Fibroblast of gingiva (primary cell): ENCODE measurements around the gene SHISA9.

ENCODE experiments used
- DNase-seq: peaks from one replicate; pipeline ENCODE4 v3.0.0-alpha.2; 2011; ENCODE audit warnings: low read depth

SHISA9 gene

DNA sequence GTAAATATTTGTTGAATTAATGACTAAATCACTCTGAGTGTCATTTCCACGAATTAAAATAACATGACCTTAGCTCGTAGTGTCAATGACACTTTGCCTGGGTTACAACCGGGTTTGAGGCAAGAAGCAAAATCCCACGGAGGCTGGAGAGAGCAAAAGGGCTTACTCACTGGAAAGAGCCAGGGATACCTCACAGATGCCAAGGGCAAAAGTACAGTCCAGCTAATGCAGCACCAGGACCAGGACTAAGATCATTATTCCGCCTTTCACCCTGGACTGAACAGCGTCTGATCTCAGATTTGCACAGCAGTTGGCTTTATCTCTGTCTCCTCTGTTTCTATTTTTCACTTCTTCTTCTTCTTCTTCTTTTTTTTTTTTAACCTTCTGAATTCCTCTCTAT lies 175.5 kb downstream of the SHISA9 start:
- DNase-seq, result no peak

DNA sequence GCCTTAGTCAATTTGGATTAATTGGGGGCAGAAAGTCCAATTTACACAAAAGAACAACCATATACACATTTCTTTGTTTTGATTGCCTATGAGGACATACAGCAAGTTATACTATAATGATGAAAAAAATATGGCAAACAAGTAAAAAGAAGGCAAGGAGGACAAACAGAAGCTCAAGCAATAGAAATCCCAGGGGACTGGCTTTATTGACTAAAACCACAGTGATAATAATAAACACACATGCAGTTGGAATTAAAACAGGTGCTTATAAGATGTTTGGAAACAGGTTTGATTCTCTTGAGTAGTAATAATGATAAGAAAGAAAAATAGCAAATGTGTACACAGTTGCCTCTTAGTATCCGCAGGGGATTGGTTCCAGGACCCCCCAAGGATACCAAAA lies 176.4 kb downstream of the SHISA9 start:
- no peak for DNase-seq

DNA sequence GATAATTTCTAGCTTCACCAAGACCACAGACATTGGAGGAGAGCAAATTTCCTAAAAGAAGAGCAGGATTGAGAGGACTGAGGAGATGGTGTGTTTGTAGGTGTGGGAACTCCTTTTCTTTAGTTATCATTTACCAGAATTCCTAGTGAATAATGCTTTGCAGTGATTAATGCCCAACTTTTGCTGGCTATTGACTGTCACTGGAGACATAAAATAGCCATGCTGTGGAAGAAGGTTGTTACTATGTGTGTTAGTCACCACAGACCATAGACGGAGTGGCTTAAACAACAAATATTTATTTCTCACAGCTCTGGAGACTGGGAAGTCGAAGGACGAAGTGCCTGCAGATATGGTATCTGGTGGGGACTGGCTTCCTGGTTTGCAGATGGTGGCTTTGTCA lies 179.1 kb downstream of the SHISA9 start:
- DNase-seq, result no peak

DNA sequence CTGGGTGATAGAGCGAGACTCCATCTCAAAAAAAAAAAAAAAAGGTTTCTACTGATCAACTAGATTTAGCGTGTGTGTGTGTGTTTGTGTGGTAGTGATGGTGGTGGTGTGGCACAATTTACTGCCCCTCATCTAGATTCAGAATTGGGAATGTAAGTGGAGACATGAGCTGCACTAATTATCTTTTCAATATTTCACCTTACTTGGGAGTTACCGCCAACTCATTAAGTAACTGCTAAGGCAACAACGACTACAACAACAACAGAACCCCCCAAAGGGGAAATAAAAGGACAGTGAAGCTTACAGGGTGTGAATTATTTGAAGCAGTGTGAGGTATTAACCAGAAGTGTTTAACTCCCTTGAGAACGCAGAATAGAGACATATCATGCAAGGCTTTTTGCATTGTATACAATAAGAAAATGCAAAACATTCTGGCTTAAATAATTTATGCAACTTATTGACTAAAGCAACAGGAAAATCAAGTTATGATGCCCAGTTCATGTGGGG lies 180.5 kb downstream of the SHISA9 start:
- no peak for DNase-seq

DNA sequence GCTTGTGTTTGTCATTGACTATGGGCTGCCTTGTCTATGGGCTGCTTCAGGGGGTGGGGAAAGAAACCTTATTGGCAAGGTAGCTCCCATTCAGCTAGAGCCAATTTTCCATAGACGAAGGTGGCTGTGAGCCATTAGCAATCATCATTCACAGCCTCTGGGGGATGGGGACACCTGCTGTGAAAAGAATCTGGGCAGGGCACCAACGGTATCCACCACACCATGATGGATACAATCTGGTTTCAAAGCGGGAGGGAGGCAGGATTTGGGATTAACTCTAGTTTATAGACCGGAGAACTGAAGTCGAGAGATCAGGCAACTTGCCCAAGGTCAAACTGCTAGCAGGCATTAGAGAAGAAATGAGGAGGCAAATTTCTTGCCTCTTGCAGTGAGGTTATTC lies 182.3 kb downstream of the SHISA9 start:
- DNase-seq, result no peak

DNA sequence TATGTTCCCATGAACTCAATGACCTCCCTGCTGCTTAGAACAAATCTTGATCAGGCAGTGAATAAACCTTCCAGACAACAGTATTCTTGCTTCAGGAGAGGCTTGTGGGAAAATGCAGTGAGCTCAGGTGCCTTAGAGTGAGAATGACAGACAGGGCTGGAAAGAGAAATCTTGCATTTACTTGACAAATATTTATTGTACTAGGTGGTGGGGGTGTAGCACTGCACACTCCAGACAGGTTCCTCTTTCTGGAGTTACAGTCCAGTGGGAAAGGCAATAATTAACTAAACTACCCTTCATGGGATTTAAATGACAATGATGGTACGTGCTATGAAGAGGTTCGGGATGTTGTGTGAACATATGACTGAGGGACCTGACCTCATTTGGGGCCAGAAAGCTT lies 182.9 kb downstream of the SHISA9 start:
- DNase-seq, result no peak

DNA sequence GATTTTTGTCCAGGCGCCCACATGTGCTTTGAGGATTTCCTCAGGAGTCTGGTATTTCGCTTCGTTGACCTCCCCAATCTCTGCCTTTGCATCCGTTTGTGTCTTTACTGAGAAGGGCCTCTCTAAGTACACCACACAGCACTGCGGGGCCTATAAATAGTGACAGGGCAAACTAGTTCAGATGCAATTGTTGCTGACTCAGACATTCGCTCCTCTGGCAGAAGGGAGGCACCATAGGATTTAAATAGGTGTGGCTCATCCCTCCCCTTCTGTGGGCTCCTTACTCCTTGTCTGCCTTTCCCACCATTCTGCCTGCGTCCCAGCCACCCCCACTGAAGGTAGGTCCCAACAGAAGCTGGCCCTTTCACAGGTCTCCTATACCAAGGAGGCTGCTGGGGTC lies 192.3 kb downstream of the SHISA9 start:
- DNase-seq, result no peak

DNA sequence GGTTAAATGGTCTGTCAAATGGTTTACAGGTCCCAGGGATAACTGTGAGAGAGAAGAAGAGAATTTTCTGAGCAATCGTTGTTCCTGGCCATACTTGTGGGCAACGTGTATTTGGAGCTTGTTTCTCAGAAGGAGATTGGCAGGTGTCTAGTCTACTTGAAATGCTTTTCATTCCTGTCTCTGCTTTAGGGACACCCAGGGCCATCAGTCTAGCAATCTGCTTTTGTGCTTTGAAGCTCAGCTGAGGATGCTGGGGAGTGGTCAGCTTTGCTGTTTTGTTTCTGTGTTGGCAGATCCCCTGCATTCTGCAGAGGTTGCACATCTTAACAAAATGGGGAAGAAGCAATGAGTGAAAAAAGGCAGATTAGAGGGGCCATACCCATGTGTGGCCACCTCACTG lies 193.7 kb downstream of the SHISA9 start:
- no peak for DNase-seq

DNA sequence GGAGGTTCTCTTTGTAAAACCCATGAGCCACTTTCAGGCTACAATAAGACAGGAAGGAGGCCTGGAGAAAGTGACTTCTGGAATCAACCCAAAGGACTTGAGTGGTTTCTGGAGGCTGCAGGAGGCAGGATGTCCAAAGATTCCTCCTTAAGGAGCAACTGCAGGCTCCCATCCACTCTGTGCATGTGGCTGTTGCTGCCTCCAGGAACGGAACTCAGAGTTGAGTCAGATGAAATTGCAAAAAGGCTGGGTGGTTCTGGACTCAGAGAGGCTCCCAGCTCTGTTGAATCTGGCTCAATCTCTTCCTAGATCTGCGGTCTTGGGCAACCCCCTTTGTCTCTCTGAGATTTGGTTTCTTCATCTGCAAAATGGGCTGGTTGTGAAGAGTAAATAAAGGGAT lies 197.1 kb downstream of the SHISA9 start:
- peak; percentile 66 for DNase-seq

DNA sequence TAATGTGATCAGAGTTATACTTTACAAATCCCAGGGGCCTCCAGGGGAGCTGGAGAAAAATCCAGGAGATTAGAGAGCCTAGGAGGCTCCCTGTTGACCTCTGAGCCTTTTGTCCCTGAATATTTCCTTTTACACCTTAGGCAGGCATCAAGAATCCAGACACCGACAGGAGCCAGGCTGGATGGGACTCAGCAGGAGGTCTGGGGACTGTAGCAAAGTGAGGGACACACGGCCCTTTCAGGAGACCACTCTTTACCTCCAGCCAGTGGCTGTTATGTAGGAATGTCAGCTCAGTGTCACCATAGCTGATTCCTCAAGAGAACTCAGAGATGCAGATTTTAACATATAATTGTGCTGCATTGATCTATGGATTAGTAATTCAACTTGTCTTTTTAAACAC lies 198.4 kb downstream of the SHISA9 start:
- DNase-seq, result no peak

DNA sequence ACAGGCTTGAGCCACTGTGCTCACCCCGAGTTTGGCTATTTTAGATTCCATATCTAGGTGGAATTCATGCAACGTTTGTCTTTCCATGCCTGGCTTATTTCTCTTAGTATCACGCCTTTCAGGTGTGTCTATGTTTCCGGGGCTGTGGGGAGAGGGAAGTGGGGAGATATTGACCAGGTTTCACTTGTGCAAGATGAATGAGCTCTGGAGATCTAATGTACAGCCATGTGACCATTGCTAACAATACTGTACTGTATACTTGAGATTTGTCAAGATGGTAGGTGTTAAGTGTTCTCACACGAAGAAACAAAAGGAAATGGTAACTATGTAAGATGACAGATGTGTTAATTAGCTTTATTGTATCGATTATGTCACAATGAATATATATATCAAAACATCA lies 199.6 kb downstream of the SHISA9 start:
- DNase-seq, result no peak

DNA sequence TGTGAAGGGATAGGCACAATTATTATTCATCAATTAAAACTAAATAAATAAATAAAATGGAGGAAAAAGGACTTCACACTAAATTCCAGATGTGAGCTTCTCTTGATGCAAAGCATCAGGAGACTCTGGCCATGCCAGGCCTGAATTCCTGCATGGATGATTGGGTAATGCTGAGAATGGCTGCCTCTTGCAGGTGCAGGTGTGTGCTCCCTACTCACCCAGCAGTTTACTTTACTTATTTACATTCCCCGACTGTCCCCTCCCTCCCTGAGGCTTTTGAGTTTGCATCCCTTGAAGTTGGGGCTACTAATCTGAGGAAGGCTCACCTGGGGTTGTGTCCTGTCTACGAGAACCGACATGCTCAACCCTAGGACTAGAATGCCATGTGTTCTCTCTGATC lies 200.4 kb downstream of the SHISA9 start:
- DNase-seq, result no peak

DNA sequence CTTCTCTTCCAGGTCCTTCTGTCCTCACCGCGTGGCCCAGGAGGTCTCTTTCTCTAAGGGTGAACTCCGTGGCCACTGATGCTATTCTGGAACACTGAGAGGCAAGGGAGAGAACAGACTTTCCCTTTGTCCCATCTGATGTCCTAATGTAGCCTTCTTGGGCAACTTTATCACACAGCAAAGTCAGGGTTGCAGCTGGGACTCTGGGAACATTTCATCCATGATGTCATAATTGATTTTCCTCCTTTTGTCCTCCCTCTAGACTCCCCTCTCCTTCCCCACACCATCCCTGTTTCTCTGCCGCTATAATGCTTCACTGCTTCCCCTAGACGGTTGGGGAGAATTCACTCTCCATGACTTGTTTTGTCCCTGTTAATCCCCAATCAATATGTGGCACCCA lies 201.0 kb downstream of the SHISA9 start:
- no peak for DNase-seq

DNA sequence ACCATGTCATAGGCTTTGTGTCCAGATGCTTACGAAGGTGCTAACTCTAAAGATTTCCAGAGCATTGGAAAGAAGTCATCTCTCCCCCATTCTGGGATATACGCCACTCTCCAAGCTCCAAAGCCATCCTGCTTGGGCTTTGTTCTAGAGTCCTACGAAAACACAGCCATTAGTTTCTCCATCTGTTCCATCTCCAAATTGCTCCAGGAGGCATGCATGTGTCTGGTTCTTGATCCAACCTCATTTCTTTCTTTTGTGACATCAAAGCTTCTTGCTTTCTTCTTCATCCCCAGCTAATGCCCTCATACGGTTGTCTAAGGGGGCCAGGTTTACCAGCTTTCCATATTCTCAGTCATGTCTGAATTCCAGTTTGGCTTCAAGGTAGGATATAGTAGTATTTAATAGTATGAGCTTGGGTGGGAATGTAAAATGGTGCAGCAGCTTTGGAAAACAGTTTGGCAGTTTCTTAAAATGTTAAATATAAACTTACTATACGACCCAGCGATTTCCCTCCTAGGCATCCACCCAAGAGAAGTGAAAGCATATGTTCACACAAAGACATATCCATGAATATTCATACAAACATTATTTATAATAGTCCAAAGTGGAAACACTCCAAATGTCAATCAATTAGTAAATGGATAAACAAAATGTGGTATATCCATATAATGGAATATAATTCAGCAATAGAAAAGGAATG lies 202.6 kb downstream of the SHISA9 start:
- no peak for DNase-seq

DNA sequence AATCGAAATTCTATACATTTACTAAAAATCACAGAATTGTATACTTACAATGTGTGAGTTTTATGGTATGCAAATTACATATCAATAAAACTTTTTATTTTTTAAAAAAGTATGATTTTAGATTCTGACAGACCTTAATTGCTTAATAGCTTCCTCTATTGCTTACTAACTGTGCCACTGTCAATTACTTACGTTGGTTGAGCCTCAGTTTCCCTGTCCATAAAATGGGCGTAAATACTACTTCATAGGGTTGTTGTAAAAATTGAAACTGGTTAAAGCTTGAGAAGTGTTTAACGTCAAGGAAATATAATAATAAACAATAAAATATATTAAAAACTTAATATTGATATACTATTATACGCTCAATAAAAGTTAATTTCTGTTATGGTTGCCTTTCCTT lies 203.4 kb downstream of the SHISA9 start:
- DNase-seq, result no peak

DNA sequence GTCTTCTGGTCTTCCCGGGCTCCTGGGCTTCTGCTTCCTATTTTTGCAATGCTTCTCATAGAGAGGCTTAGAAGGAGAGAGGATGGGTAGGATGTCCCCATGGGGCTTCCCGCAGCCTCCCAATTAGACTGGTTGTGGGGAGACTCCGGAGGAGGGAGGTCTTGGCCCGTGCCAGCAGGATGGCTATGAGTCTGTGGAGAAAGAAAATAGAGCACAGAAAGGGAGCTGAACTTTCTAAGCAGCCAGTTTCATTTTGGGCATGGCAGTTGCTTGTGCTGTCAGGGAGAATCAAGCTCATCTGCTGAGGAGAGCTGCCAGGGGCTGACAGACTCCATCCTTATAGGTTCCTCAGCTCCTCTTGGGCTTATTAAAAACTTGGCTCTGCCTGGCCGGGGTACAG lies 204.0 kb downstream of the SHISA9 start:
- DNase-seq, result no peak

DNA sequence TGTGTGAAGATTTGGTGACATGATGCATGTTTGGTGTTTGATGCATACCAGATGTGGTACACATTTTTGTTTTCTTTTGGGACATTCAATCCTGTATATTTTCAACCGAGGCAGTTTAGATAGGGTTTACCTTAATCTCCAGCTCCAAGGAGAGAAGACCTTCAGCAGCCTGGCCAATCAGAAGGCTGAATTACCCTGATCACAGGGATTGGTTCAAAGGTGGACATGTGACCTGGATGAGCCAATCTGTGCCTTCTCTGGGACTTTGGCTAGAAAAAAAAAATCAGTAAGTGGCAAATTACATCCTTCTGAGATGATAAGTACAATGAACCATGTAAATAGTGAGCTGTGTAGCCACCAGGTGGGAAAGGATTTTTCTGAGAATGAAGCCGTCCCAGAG lies 205.1 kb downstream of the SHISA9 start:
- no peak for DNase-seq

DNA sequence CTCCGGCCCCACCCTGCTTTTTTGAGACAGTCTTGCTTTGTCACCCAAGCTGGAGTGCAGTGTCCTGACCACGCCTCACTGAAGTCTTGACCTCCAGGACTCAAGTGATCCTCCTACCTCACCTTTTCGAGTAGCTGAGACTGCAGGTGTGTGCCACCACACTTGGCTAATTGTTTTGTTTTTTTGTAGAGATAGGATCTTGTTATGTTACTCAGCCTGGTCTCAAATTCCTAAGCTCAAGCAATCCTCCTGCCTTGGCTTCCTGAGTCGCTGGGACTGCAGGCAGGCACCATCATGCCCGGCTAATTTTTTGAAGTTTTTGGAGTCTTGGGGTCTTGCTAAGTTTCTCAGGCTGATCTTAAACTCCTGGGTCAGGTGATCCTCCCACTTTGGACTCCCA lies 206.7 kb downstream of the SHISA9 start:
- no peak for DNase-seq

DNA sequence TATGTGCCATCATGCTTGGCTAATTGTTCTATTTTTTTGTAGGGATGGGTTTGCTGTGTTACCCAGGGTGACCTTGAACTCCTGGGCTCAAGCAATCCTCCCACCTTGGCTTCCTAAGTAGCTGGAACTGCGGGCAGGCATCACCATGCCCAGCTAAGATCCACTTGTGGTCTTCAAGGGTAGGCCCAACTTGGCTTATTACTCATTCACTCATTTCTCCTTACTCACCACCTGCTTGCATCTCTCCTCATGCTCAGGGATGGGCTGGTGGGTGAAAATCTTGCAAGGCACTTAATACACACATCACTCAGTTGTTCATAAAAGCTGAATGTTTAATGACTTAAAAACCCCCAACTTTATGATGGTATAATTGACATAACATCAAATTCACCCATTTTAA lies 207.8 kb downstream of the SHISA9 start:
- DNase-seq, result no peak

DNA sequence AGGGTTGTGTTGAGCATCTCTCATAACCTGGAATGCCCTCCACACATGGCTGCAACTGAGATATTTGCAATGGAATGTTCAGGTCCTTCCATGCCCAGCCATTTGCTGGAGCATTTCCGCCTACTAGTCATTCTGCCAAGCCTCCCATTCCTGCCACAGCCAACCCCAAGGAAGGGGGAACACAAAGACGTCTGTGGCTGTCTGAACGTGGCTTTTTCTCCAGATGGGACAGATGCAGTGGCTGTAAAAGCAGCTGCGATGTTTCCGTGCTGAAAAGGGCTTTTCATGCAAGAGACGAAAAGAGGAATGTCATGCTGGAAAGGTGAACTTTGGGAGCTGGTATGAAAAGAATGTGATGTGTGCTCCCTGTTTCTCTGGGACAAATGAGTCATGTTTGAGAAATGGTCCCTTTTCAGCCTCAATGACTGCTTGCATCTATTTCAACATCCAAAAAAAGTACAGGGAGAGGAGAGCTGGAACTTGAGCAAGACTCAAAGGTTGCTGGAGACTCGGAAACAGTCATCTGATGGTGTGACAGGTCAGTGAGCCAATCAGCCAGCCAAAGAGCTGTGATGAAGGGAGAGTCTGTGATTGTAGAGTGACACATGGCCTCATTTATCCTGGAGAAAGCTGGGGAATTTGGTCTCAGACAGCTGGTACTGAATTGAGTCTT lies 208.9 kb downstream of the SHISA9 start:
- DNase-seq, result peak; percentile 85

DNA sequence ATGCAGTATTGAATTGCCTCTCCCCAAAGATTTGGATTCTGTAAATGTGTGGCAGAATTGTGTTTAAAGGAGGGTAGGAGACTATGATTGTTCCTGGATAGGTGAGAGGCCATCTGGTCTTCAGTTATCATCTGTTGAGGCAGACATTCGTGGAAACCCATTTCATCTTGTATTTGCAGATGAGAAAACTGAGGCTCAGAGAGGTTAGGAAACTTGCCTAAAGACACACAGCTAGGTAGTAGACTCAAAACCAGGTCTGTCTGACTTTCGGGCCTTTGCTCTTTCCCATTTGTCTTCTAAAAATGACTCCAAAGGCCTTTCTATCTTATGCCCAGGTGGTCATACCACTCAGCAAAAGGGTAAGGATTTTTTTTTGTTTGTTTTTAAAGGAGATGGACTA lies 210.3 kb downstream of the SHISA9 start:
- DNase-seq, result no peak

DNA sequence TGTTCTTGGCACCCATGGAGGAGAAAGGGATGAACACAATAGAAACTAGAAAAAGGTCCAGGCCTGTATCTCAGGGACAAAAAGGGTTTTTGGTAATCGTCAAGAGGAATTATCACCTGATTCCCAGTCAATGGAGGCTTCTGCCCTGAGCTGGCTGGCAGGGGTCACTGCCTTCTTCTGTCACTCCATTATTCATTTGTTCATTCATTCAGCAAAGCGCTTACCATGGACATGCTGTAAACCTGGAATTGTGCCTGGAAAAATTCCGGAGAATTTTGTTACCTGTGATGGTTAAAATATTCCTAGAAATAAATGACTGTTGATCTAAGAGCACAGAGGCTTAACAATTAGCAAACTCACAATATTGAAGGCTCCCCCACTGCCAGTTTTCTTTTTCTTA lies 212.3 kb downstream of the SHISA9 start:
- no peak for DNase-seq

DNA sequence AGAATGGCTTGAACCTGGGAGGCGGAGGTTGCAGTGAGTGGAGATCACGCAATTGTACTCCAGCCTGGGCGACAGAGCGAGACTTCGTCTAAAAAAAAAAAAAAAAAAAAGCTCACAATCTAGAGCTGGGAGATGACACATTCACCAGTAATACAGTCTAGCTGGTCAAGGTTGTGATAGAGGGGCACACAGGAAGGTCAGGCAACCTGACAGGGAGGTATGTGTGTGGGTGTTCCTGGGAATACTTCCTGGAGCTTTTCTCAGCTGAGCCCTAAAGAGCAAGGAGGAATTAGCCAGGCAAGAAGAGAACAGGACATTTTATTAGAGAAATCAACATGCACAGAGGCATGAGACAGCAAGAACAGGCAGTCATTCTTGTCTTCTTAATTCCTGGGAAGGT lies 216.7 kb downstream of the SHISA9 start:
- no peak for DNase-seq

DNA sequence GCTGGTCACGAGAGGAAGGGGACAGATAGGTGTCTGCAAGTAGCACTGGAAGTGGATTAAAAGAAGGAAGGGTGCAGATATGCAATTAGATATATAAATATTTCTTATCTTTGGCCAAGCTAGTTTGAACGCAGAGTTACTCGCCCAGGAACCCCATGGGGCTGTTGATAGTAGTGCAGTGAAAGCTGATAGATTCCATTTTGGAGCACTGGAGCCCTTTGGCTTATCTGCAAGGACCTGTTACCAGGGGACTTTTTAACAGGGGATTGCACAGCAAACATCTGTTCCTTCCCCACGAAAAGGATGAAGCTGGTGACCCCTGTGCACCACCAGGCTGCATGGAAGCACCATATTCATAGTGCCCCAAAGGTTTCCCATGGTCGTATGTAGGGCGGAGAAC lies 218.7 kb downstream of the SHISA9 start:
- no peak for DNase-seq
